Heart right ventricle (tissue), 16 donors: ENCODE results near the gene FIGLA. TPM values are rescaled to one million over a fixed set of nuclear protein-coding genes. Genes with fewer than 3 reads are reported as not detected.

Experiments
- ATAC-seq, 8 donors: fragments of 200-7000 bp; cut with Tn5 transposase; one replicate each; pipeline ENCODE4 v1.9.1; 2020; ENCODE audit warnings: mild to moderate bottlenecking in 8 of 8, moderate library complexity in 8 of 8, moderate number of reproducible peaks in 1 of 8
- DNase-seq, 2 donors: peaks; one replicate each; pipeline ENCODE4 v3.0.0-alpha.2; 2020
- H3K27ac ChIP-seq, 10 donors: fragments of 200-600 bp; sonication (generic) in 2 of 10; one replicate each; pipeline versions ENCODE4 v1.5.0 to v1.8.0; 2020 to 2022; ENCODE audit warnings: mild to moderate bottlenecking in 3 of 10
- H3K27me3 ChIP-seq, 7 donors: fragments of 200-600 bp; one replicate each; pipeline ENCODE4 v1.8.0; 2021 to 2022; ENCODE audit warnings: mild to moderate bottlenecking in 2 of 7
- H3K36me3 ChIP-seq, 9 donors: fragments of 200-600 bp; sonication (generic) in 1 of 9; one replicate each; pipeline versions ENCODE4 v1.5.0 to v1.8.0; 2020 to 2022; ENCODE audit warnings: mild to moderate bottlenecking in 2 of 9
- H3K4me1 ChIP-seq, 9 donors: fragments of 200-600 bp; sonication (generic) in 1 of 9; one replicate each; pipeline versions ENCODE4 v1.5.0 to v1.8.0; 2020 to 2022; ENCODE audit warnings: mild to moderate bottlenecking in 4 of 9
- H3K4me3 ChIP-seq, 10 donors: fragments of 200-600 bp; sonication (generic) in 2 of 10; one replicate each; pipeline versions ENCODE4 v1.5.0 to v1.8.0; 2020 to 2022; ENCODE audit warnings: mild to moderate bottlenecking in 7 of 10, moderate library complexity in 2 of 10
- H3K9me3 ChIP-seq, 11 donors: fragments of 200-600 bp in 10 of 11; sonication (generic) in 2 of 11; one replicate each; pipeline versions ENCODE4 v1.5.0 to v1.8.0; 2013 to 2022; ENCODE audit warnings: mild to moderate bottlenecking in 2 of 11, control low read depth in 1 of 11, moderate library complexity in 1 of 11
- CTCF ChIP-seq, 9 donors: fragments of 200-600 bp; sonication (generic) in 2 of 9; IDR thresholded peaks; one replicate each; pipeline versions ENCODE4 v1.5.0 to v1.8.0; 2021 to 2022; ENCODE audit warnings: antibody characterized with exemption in 9 of 9, mild to moderate bottlenecking in 5 of 9, moderate library complexity in 1 of 9
- WGBS, 2 donors: extraction: QIAGEN DNeasy Blood & Tissue Kit; methylation state at CpG; one replicate each; pipeline ENCODE4 v1.1.7; 2013; ENCODE audit warnings: inconsistent platforms in 1 of 2; 5-methylcytosine and 5-hydroxymethylcytosine counted together
- intact Hi-C, 10 donors: fragments of 100-400 bp; cut with DNase I; formaldehyde crosslinking; loops; one replicate each; pipeline versions ENCODE4 v1.11.1 to v1.14.2; 2022
- polyA plus RNA-seq, 2 donors: library from polyadenylated mRNA; stranded (reverse); fragments of 200-250 nt; gene quantifications; one replicate each; pipeline ENCODE4 v1.2.3, GENCODE V29; 2013
- total RNA-seq, 10 donors: library from RNA; stranded (reverse); fragmentation: NEBNext Ultra II Directional in 3 of 10; extraction: Animal tissue kit (Norgen Biotek cat#: 25700) in 3 of 10; gene quantifications; one replicate each; pipeline versions ENCODE4 v1.2.1 to v1.2.4, GENCODE V29; 2021 to 2023
- donor health status: Arrhythmogenic right ventricular cardiomyopathy.
- donor health status: ischemic (EF 13 %, LVEDD 7.1; RV severe dilation, severe dysfunction).
- donor health status: healthy with polysubstance abuse.
- donor health status: DM: no; HTN: yes; CAD: no.
- donor health status: DM: no; HTN: no; CAD: no.
- donor health status: ischemic (EF 25% LVEDD 6.9; RV normal size, moderate dysfunction).
- donor health status: ischemic (EF 25% LVEDD 5.7; RV mildly dilated, moderate dysfunction).
- donor health status: healthy.
- donor health status: DM: yes; HTN: yes; CAD: no.
- donor health status: Ischemic cardiomyopathy.
- donor health status: ischemic (EF 35%, LVEDD 5.7; RV mildly dilated, moderate dysfunction).
- donor health status: nonischemic (EF 11% LVEDD 7.7; RV severe dilation, severe dysfunction).
- donor health status: DM: yes; HTN: yes; CAD: no.
- donor health status: PGD.
- donor health status: ischemic (EF 29% LVEDD 5.4; RV normal size, mild dysfunction).
- donor health status: nonischemic (EF 23%, LVEDD 6.1; RV moderate dilation, normal function).

FIGLA gene
- total and polyA plus RNA-seq, 12 donors, result 0.36 to 0.51 TPM; not detected in 10

GRCh38 chr2:70820499-70820898, 30.1 kb upstream of the FIGLA start, which contains the start of gene CLEC4F:
TSS of gene CLEC4F (minus strand) at chr2:70820599. CDS start at chr2:70820523, 76 bp downstream.
- H3K36me3 ChIP-seq, result no peaks in the 10 kb centered on the region
- no peaks in the 10 kb centered on the region for H3K9me3 ChIP-seq
- H3K27me3 ChIP-seq, result peaks cover 0 to 25% (median 11%) of the 10 kb centered on the region in 7 donors
- no peak within 1 kb of the TSS for H3K4me3 ChIP-seq
- no peaks in the 10 kb centered on the region for H3K4me1 ChIP-seq
- ATAC-seq, result no peak
- intact Hi-C loops, result no loop called here
- no peak for TF ChIP-seq CTCF (IDR thresholded peaks at IDR 0.05)
- no peak for DNase-seq
- WGBS, 2 donors, result 62 to 75% methylated on average over 7 of the region's 7 CpGs
- no peak within 1 kb of the TSS for H3K27ac ChIP-seq

GRCh38 chr2:70817284-70817954, 27.0 kb upstream of the FIGLA start:
- Histone ChIP-seq H3K27ac (no peak overlapping the region), H3K36me3 (no peaks in the 10 kb centered on the region), H3K4me3 (no peak overlapping the region), H3K27me3 (peaks cover 0 to 25% (median 11%) of the 10 kb centered on the region in 7 donors), H3K9me3 (no peaks in the 10 kb centered on the region), H3K4me1 (no peaks in the 10 kb centered on the region)
- no peak for ATAC-seq
- 87 to 89% methylated on average over 3 of the region's 3 CpGs for WGBS, 2 donors
- intact Hi-C loops, result no loop called here
- DNase-seq, result no peak
- TF ChIP-seq CTCF (IDR thresholded peaks at IDR 0.05), result no peak

GRCh38 chr2:70816726-70817125, 26.3 kb upstream of the FIGLA start:
- Histone ChIP-seq H3K27ac (no peak overlapping the region), H3K27me3 (peaks cover 0 to 25% (median 11%) of the 10 kb centered on the region in 7 donors), H3K36me3 (no peaks in the 10 kb centered on the region), H3K9me3 (no peaks in the 10 kb centered on the region), H3K4me1 (no peaks in the 10 kb centered on the region), H3K4me3 (no peak overlapping the region)
- intact Hi-C loops, result no loop called here
- ATAC-seq, result no peak
- WGBS, 2 donors, result 63 to 64% methylated on average over 5 of the region's 5 CpGs
- no peak for DNase-seq
- no peak for TF ChIP-seq CTCF (IDR thresholded peaks at IDR 0.05)

- WGBS, 2 donors, result 90 to 92% methylated on average over 12 of the region's 12 CpGs
- Histone ChIP-seq H3K27ac (no peak overlapping the region), H3K36me3 (no peaks in the 10 kb centered on the region), H3K9me3 (peaks cover 0 to 5% (median 0%) of the 10 kb centered on the region in 11 donors), H3K4me1 (no peaks in the 10 kb centered on the region), H3K27me3 (peaks cover 0 to 25% (median 0%) of the 10 kb centered on the region in 7 donors), H3K4me3 (no peak overlapping the region)
- intact Hi-C loops, result no loop called here
- no peak for TF ChIP-seq CTCF (IDR thresholded peaks at IDR 0.05)
- DNase-seq, result no peak
- no peak for ATAC-seq
Observed at GRCh38 chr2:70808983-70809958, 18.8 kb upstream of the FIGLA start.
